ENCODE measurements around the gene KRIT1. TPM values are rescaled to one million over a fixed set of nuclear protein-coding genes. Genes with fewer than 3 reads are reported as not detected.

Gene KRIT1
- 57.7 and 64.6 TPM in 2 replicates for total RNA-seq

GRCh38 chr7:92245487-92246359, at the start of gene KRIT1, which contains the start of gene ANKIB1:
Gene KRIT1, minus strand, starts transcription at chr7:92245914. Its CDS starts 3,779 bp downstream, at chr7:92242135.
Gene ANKIB1, plus strand, starts transcription at chr7:92245974. Its CDS starts 49,005 bp downstream, at chr7:92294979.

GRCh38 chr7:92178928-92179924, 66.5 kb downstream of the KRIT1 start, which contains the start of gene LRRD1:
Gene LRRD1, minus strand, starts transcription at chr7:92179142. Its CDS starts 13,940 bp downstream, at chr7:92165202.

Small RNA genes lying within 50 kb of the gene (small RNA-seq; reads per million reads assigned to genes)
- gene MIR1285-1 (not detected), gene RF00019 (not detected)

Other genes starting within 250 kb of the KRIT1 start
- 178 and 281 TPM in 2 replicates for gene CYP51A1, start 111.4 kb downstream of the KRIT1 start, total RNA-seq
- gene LRRD1, start 66.8 kb downstream of the KRIT1 start, total RNA-seq: 0.07 and 0.13 TPM in 2 replicates
- 52.6 and 67.3 TPM in 2 replicates for gene ANKIB1, start 60 bp upstream of the KRIT1 start, total RNA-seq
- 26.7 and 29.5 TPM in 2 replicates for gene GATAD1, start 201.6 kb upstream of the KRIT1 start, total RNA-seq
- gene ERVW-1, start 232.0 kb upstream of the KRIT1 start, total RNA-seq: not detected in 2 replicates